ENCODE measurements around the gene SAMD8.
A peak's percentile ranks its signal among the peaks of the same experiment; 100 is the strongest.
"Not testable (repeated sequence)": the region's sequence is repeated elsewhere in the genome, so short reads cannot be mapped to it uniquely, and the experiment has no call there.

Gene SAMD8

DNA sequence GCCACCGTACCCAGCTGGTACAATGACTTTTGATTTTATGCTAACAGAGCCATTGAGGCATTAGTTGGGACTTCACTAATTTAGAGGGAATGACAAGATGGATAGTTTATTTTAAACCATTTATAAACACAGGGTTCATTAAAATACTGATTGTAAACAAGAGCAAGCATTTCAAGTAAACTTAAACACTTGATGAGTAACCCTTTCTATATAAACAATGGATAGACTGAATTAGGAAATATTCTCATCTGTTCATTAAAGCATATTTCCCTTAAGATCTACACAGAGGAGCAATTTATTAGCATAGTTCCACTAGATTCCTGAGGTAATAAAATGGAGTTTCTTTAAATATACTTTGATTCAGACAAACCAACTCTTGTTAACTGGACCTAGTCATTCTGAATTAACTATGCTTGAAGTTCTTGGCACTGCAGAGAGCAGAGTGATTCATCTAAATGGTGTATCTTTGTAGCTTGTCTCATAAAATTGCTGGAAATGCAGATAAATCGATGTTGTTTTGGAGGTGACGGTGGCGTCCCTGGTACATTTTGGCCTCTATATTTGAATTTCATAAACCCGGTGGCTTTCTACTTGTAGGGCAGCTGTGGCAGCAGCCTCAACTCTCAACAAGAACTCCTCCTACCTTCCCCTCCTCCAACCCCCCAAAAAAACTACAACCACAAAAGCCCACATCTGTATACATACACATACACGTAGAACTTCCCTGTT is 83.7 kb downstream of the SAMD8 start:
- DNase-seq (ENCODE audit: low read depth): no peak

DNA sequence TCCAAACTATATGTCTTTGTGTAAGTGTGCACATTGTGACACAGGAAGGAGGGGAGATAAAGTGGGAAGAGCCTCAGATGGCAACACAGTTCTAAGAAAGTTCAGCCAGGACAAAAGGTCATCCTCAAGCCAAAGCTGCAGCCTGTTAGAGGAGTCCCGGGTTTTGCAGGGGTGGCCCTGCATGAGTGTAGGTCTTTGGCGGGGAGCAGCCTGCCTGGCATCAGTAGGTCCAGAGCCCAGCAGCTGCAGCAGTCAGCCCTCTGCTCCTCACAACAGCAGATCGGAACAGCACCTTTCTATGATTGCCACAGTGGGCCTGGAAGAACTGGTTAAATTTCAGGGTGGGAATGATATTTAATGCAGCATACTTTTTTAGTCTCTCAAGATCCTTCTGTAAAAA is 85.6 kb downstream of the SAMD8 start:
- DNase-seq (ENCODE audit: low read depth): no peak

DNA sequence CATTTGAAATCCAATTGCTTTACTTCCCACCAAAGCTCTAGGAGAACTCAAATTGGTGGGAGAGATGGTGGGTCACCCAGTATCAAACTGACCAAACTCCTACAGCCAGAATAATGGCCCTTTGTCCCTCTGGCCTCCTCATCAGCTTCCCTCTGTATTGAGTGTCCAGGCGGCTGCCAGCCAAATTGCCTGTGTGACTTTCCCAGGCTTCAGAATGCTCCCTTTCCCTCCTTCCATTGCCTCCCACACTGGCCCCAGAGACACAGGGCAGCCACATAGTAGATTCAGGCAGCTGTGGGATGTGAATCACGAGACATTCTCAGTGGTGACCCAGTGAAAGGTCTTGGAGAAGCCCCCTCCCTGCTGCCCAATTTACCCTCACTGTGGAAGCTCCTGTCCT is 86.5 kb downstream of the SAMD8 start:
- DNase-seq (ENCODE audit: low read depth): no peak

DNA sequence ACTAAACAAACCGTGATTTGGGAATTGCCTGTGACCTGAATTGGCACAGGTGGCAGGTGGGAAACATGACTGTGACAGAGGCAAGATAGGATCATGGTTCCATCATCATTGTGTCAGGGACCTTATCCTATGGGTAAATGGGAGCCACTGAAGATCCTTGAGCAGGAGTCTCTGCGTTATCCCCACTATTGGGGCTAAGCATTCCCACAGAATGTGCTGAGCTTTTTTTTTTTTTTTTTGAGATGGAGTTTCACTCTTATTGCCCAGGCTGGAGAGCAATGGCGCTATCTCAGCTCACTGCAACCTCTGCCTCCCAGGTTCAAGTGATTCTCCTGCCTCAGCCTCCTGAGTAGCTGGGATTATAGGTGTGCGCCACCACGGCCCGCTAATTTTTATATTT is 88.5 kb downstream of the SAMD8 start:
- not testable (repeated sequence) for DNase-seq (ENCODE audit: low read depth)

DNA sequence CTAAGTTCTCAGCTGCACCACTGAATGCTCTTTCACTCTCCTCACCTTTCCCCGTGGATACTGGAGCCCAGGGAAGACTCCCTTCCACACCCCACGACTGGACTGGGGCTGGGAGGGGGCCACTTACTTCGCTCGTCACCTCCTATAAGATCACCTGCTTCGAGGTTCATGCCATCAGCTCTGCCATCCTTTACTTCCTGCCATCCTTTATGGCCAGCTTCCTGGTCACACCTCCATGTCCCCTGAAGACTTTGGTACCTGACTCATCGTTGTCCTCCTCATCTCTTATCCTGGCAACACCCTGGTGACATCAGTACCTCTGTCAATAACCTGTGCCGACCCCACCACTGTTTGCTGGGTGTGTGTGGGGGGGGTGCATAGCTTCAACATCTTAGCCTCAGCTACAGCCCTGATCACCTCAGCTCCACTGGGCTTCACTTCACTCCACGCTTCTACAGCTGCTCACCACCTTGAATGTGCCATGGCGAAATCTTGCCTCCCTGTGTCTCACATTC is 90.4 kb downstream of the SAMD8 start:
- no peak for DNase-seq (ENCODE audit: low read depth)

DNA sequence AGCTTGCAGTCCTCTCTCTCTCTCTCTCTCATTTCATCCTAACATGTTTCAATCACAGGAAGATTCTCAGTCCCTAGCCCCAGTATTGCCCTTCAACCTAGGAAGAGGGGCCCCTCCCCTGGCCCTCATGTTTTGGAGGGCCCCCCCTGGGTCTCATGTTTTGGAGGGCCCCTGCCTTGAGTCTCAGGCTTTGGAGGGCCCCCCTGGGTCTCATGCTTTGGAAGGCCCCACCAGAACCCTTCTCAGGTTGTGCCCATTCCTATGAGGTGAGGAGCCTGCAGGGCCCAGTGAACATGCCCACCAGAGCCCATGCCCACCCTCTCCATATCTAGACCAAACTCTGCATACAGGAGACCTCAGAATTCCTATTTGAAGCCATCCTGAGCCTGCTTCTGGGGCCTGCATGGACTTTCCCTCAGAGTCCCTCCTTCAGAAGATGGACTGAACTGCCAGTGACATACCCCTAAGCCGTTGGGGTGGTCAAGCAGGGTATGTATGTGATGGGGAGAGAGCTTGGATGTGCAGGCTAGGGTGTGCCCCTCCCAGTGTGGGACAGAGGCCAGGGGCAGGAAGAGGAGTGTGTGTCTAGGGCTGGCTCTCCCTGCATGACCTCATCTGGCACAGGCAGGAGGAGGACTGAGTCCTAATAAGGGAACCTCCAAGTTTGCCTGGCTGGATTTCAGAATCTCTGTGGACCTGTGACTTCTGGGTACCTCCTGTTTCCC is 91.0 kb downstream of the SAMD8 start:
- no peak for DNase-seq (ENCODE audit: low read depth)

DNA sequence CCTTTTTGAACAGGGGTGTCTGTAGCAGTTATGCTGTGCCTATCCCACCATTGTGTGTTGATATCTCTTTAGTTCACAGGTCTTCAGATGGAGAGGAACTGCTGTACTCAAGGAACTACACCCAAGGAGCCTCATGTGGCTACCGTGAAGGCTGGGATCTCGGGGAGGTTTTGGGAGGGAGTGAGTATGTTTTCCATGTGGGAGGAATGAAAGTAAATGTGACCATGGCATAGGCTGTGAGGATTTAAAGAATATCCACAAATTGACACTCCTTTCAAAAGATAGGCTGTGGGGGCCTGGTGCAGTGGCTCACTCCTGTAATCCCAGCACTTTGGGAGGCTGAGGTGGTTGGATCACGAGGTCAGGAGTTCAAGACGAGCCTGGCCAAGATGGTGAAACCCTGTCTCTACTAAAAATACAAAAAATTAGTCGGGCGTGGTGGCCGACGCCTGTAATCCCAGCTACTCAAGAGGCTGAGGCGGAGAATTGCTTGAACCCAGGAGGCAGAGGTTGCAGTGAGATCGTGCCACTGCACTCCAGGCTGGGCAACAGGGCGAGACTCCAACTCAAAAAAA is 91.7 kb downstream of the SAMD8 start:
- not testable (repeated sequence) for DNase-seq (ENCODE audit: low read depth)

DNA sequence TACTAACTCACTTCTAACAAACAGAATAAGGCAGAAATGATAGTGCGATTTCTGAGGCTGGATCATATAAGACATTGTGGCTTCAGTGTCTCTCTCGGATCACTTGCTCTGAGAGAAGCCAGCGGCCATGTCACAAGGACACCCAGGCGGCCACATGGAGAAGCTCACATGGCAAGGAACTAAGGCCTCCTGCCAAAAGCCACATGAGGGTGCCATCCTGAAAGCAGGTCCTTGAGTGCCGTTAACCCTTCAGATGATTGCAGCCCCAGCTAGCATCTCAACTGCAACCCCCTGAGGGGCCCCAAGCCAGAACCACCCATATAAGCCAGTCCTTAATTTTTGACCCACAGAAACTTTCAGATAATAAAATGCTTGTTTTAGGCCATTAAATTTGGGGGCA is 92.3 kb downstream of the SAMD8 start:
- DNase-seq (ENCODE audit: low read depth): no peak

DNA sequence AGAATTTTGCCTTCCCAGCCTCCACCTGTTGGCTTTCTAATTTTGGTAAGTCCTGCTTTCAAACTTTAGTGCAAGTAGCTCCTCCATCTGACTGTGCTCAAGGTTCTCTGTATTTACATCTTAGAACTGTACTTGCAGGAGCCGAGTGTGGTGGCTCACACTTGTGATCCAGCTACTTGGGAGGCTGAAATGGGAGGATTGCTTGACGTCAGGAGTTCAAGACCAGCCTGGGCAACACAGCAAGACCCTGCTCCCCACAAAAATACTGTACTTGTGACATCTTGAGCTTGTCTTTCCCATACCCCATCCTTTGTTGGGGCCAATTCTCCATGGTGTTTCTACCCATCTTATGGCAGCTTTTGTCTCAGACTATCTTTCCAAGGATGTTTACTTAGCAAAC is 94.5 kb downstream of the SAMD8 start:
- no peak for DNase-seq (ENCODE audit: low read depth)

DNA sequence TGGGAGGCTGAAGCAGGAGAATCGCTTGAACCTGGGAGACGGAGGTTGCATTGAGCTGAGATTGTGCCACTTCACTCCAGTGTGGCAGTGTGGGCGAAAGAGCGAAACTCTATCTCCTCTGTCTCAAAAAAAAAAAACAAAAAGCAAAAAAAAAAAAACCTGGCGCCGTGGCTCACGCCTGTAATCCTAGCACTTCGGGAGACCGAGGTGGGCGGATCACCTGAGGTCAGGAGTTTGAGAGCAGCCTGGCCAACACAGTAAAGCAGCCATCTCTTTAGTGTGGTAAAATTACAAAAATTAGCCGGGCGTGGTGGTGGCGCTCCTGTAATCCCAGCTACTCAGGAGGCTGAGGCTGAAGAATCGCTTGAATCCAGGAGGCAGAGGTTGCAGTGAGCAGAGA is 95.2 kb downstream of the SAMD8 start:
- DNase-seq (ENCODE audit: low read depth): not testable (repeated sequence)

DNA sequence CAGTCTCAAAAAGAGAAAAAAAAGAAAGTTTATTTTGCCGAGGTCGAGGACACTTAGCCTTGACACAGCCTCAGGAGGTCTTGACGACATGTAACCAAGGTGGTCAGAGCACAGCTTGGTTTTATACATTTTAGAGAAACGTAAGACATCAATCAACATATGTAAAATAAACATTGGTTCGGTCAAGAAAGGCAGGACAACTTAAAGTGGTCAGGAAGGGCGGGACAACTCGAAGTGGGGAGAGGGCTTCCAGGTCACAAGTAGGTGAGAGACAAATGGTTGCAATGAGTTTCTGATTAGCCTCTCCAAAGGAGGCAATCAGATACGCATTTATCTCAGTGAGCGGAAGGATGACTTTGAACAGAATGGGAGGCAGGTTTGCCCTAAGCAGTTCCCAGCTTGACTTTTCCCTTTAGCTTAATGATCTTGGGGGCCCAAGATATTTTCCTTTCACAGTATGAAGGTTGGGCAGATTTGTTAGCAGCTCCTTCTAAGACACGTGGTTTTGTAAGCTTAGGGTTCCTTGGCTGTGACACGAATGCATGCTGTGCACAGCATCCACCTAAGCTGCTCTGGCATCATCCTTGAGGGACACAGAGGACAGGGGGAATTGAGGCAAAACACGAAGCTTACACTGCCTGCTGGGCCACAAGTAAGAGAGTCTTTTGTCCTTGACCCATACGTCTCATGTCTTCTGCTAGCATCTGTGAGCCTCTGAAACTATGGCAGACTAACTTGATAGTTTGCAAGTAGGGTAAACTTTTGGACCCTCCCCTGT is 95.8 kb downstream of the SAMD8 start:
- no peak for DNase-seq (ENCODE audit: low read depth)

DNA sequence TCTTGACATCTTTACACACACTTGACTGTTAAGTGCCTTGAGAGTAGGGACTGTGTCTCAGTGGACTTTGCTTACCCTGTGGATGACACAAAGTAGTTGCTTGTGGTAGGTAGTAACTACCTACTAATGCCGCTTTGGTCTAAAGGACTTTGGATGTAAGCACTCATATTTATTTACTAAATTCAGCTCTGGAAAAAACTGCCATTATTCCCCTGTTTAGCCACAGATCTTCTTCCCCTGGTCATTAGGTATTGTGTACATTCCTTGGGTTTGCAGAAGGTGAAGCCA is 96.3 kb downstream of the SAMD8 start:
- no peak for DNase-seq (ENCODE audit: low read depth)

DNA sequence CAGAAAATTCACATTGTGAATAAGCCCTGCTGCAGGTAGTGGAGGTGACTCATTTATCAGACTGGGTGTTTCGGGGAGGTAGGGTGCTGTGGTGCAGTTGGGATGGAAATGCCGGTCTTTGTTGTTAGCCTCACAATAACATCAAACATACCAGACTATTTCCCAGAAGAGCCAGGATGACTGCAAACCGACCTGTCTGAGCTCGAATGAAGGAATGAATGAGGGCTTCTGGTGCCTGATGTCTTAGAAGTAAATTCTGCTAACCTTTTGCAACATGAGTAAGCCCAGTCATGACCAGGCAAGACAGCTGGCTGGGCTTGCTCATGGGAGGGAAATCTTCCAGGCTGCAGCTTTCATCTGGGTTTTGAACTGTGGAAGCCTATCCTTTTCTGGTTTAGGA is 96.7 kb downstream of the SAMD8 start:
- DNase-seq (ENCODE audit: low read depth): no peak

DNA sequence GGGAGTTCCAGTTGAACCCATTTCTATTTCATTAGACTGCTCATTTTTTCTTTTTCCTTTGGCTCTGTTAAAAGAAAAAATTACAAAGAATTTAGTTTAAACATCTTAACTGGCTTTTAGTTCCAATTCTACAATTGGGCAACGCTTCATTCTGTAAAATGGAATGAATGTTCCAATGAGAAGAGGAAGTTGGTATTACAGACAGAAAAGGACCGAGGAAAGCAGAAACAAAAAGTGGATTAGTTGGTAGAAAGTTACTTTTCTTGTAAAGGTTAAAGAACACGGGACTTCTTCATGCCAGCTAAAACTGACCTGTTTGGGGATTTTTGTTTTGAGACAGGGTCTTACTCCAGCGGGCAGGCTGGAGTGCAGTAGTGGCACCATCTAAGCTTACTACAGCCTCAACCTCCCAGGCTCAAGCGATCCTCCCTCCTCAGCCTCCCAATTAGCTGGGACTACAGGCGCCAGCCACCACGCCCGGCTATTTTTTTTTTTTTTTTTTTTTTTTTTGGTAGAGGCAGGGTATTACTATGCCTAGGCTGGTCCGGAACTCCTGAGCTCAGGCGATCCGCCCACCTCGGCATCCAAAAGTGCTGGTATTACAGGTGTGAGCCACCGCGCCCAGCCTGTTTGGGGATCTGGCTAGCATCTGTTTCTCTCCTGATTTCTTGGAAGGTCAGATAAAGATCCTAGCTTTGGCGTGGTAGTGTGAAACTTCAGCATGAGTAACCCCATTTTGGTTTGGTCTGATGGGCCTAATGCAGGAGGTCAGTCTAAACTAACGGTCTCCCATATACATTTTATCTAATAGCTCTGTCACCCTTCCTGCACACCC is 97.8 kb downstream of the SAMD8 start:
- DNase-seq (ENCODE audit: low read depth): no peak

DNA sequence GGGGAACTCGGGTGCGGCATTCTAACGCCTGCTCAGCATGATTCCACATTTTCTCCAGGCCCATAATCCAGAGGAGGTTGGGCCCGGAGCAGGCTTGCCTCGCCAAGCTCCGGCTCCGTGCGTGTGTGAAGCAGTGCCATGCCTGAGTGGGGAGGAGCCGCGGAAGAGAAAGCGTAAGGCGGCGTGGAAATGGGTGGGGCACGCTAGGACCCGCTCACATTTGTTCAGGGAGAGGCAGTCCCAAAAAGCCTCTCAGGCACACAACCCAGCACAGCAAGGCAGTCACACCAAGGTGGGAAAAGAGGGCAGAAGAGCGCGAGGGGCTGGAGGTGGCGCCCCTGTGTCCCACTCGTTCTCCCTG is 98.4 kb downstream of the SAMD8 start:
- peak; percentile 69 for DNase-seq (ENCODE audit: low read depth)

DNA sequence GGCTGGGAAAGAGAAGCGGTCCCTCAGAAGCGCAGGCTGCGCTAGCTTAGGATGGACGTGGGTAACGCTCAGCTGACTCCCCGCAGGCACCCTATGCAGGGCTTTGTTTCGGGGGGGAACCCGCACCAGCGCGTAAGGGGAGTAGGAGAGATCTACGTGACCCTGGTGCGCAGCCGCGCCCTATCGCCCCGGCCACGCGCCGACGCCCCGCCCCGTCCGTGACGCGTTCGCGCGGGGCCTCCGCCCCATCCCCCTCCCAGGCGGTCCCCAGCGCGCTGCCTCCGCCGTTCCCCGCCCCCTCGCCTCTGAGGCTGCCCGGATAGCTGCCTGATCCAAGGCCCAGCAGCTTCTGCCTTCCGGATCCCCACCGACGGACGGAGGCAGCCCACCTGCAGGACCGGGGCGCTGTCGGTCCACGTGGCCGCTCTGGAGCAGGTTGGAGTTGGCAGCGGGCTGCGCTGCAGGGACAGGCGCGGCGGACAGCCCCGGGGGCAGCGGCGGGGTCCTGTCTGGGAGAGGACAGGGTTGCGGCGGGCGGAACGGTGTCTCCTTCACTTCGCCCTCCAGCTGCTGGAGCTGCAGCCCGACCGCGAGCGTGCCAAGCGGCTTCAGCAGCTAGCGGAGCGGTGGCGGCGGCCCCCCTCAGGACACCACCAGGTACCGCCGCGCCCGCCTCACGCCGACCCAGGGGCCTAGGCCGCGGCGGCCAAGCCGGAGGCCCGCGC is 99.0 kb downstream of the SAMD8 start, which contains the start of gene VDAC2:
TSS of gene VDAC2 (plus strand) at position 515 of the 725 bp plus-strand sequence. CDS start 363 bp downstream, outside the sequence.
- DNase-seq (ENCODE audit: low read depth): peak; percentile 92

DNA sequence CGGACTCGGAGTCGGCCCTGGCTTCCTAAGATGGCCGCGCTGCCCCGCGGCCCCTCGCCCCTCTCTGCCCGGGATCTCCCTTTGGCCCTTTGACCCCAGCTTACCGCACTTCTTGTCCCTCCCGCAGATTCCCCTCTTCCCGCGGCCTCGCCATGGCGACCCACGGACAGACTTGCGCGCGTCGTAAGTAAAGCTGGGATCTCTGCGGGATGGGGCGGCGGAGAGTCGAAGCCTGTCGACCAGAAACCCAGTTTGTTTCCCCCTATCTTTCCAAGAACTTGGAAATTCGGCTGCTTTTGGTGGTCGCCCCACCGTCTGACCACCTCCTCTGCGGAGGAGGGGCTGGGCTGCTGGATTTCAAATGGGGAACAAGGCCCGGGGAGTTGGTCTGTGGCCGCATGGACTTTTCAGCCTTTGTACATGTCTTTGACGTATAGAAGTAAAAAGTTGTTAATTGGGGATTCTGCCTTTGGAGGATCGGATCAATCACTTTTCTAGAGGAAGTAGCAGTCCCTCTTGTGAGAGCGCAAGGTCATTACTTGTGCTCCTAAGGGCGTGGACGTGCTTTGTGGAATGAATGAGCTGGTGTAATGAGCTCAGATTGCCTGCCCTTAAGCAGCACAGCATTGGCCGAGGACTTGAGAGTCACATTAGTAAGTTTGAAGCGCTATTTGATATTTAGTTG is 99.7 kb downstream of the SAMD8 start:
- DNase-seq (ENCODE audit: low read depth): peak; percentile 16

DNA sequence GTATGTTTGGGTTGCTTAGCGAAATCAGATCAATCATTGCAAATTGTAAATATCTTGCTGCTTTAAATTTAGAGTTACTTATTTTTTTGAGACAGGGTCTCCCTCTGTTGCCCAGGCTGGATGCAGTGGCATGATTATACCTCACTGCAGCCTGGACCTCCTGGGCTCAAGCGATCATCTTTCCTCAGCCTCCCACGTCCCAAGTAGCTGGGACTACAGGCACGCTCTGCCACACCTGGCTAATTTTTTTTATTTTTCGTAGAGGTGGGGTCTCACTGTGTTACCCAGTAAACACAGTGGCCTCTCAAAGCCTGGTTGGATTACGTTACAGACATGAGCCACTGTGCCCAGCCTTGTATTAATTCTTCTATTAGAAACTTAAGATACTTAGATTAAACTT is 100.9 kb downstream of the SAMD8 start:
- DNase-seq (ENCODE audit: low read depth): no peak

DNA sequence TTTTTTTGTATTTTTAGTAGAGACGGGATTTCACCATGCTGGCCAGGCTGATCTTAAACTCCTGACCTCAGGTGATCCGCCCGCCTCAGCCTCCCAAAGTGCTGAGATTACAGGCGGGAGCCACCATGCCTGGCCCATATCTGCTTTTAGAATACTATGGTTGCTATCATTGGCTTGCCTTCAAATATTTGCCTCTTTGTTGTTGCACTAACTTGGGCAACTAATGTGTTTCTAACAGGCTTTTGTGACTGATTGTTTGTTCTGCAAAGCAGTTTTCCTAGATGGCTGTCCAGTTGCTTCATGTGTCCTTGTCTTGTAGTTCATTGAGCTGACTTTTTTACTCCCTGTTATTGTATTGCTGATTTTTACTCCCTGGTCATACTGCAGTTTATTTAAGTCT is 108.8 kb downstream of the SAMD8 start:
- no peak for DNase-seq (ENCODE audit: low read depth)

DNA sequence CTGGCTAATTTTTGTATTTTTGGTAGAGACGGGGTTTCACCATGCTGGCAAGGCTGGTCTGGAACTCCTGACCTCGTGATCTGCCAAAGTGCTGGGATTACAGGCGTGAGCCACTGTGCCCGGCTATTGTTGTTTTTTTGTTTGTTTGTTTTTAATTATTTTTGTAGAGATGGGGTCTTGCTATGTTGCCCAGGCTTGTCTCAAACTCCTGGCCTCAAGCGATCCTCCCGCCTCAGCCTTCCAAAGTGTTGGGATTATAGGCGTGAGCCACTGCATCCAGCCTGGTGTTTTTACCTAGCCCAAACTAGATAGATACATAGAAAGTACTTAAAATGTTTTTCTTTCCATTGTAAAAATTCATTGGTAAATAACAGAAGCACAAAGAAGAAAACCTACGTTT is 110.0 kb downstream of the SAMD8 start:
- DNase-seq (ENCODE audit: low read depth): not testable (repeated sequence)
